GOT3 (cell line): ENCODE data around the gene FBXW11.

Source experiments
- DNase-seq: peaks from one replicate; lab custom pipeline; 2025; ENCODE audit warnings: mixed read lengths; lab: John Stamatoyannopoulos, UW

The FBXW11 gene

GRCh38 chr5:172015346-172015745, 8.9 kb upstream of the FBXW11 start:
- DNase-seq: no peak

DNA sequence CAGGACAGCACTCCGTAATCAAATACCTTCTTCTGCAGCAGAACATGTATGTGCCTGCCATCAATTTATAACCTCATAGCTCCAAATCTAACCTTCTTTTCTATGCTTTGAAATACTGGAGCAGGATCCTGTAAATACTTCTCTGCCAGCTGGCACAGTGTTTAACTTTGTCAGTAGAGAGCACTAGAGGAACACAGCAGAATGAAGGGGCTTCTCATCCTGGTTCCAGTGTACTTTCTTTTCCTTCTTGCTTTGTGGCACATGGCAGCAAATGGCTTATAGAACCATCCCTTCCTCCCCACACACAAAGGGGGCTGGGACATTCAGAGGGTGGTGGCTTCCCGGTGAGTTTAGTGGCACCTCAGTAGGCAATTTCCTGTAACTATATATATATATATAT, 3.8 kb upstream of the FBXW11 start:
- no peak for DNase-seq

DNA sequence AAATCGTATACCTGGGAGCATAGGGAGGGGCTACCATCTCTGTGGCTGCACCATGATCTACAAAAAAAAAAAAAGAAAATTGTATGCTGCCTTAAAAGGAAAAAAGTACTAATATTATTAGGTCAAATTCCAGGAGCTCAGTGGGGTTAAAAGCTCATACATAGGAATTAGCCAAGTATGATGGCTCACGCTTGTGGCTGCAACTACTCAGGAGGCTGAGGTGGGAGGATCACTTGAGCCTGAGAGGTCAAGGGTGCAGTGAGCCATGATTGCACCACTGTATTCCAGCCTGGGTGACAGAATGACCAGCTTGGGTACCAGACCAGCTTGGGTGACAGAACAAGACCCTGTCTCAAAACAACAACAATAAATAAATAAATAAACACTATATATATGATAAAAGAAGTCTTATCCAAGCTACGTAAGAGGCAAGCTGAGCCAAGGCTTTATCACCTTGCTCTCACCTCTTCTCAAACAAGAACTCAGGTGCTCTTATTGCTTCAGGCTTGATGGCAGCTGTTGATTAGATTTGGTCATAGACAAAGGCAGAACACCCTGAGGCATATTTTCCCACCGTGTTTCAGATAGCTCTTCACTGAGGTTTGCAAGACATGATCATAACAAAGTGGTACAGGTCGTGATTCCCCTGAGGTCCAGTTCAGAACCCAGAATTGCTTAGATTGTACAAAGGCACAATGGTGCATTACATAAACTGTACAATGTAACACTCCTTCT, 3.3 kb upstream of the FBXW11 start:
- DNase-seq: no peak

- no peak for DNase-seq
These were observed 2.3 kb upstream of the FBXW11 start for GRCh38 chr5:172008689-172009141.

DNA sequence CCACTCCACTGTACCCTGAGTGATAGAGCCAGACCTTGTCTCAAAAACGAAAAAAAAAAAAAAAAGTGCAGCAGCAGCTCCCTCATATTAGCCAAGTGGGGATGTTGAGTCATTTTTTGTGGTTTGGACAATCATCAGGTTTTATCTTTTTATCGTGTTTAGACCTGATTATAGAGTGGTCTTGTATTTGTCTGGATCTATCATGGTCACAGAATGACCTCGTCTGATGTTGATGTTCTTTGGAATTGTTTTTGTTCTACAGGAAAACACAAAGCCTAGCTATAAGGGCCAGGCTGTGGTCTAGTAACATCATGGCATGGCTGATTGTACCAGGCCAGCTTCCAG, 1.6 kb upstream of the FBXW11 start:
- peak; percentile 8 for DNase-seq

- DNase-seq: no peak
These were observed 1.0 kb upstream of the FBXW11 start for GRCh38 chr5:172007175-172008110.

GRCh38 chr5:172005708-172006320, 624 bp downstream of the FBXW11 start:
- DNase-seq: no peak

DNA sequence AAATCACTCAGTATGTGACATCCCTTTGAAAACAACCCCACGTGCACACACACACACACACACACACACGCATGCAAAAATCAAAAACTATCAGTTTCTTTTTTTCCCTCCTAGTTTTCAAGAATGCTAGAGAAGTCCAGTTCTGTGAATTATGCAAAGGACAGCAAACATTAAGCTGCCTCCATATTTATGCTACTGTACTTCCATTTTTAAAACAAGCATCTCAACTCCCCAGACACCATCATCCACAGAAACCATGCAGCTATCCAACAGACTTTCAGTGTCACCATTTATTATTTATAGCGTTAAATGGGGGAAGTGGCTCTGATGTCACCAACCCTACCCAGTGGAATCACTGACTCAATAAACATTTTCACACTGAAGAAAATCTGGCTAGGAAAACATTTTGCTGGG, 1.6 kb downstream of the FBXW11 start:
- DNase-seq: no peak

DNA sequence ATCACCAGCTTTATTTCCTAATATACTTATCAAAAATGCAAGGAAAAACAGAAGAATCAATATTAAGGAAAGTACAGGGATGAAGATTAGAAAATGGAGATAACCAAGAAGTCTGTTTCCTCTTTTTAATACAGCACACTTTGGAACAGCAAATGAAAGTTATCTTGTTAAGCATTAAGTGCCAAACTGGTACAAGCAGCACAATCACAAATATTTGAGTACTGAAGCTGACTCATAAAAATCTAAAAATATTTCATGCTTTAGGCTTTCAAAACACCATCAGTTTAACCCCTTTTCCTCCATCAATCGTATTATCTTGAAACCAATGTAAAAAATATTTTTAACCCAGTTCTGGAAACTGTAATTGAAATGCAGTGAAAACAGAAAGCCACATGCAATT, 2.7 kb downstream of the FBXW11 start:
- DNase-seq: no peak

DNA sequence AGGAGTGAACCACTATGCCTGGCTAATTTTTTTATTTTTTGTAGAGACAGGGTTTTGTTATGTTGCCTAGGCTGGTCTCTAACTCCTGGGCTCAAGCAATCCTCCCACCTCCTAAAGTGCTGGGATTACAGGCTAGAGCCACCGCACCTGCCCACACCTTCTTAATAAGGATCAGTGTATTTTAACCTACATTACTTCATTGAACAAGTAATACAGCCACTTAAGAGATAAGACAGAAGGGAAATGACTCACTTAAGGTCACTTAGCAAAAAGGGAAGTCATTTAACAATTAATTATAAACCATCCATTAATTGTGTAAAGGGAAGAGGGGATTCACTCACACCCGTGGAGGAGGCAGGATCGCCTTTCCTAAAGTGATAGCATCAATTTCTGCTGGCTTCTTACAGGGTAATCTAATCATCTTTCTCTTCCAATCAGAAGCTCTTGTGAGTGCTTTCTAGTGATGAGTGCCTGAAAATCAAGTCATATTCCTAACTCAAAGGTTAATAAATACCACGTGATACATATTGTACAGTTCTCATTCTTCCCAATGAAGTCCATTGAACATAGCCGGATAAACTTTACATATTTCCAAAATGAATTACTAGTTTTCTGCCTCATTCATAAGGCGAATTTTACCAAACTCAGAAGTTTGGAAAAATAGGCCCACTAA, 3.5 kb downstream of the FBXW11 start:
- DNase-seq: no peak

GRCh38 chr5:172002310-172002709, 4.1 kb downstream of the FBXW11 start:
- no peak for DNase-seq

GRCh38 chr5:171999877-172000276, 6.6 kb downstream of the FBXW11 start:
- DNase-seq: no peak

DNA sequence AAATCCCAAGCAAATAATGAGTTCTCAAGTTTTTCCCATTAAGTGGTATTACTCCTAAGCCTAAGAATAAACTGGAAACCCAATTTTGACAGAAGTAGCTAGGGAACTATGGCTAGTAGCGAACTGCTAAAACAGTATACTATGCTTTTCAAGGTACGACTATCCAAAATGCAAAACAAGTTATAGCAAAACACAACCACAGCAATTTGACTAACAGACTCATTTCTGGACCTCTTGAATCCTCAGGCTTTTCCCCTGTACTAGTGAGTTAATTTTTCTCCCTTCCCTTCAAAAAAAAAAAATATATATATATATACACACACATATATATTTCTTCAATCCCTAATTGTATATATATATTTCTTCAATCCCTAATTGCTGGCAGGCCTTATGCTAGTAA, 7.3 kb downstream of the FBXW11 start:
- no peak for DNase-seq

- no peak for DNase-seq
These were observed 9.4 kb downstream of the FBXW11 start for GRCh38 chr5:171997011-171997410.

- DNase-seq: no peak
These were observed 13.6 kb downstream of the FBXW11 start for GRCh38 chr5:171992813-171993212.

- DNase-seq: no peak
These were observed 14.1 kb downstream of the FBXW11 start for GRCh38 chr5:171992305-171992704.

GRCh38 chr5:171990713-171991015, 15.8 kb downstream of the FBXW11 start:
- DNase-seq: no peak

- DNase-seq: no peak
These were observed 16.3 kb downstream of the FBXW11 start for GRCh38 chr5:171989946-171990712.

GRCh38 chr5:171989276-171989675, 17.2 kb downstream of the FBXW11 start:
- DNase-seq: no peak

DNA sequence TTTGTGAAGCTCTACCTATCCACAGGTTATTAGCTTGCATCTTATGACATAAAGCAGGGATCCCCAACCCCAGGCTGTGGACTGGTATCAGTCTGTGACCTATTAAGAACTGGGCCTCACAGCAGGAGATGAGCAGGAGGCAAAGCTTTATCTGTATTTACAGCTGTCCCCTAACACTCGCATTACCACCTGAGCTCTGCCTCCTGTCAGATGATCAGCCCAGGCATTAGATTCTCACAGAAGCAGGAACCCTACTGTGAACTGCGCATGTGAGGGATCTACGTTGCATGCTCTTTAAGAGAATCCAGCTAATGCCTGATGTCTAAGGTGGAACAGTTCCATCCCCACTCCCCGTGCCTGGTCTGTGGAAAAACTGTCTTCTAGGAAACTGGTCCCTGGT, 19.7 kb downstream of the FBXW11 start:
- no peak for DNase-seq

GRCh38 chr5:171984748-171985419, 21.6 kb downstream of the FBXW11 start:
- DNase-seq: no peak
